H1 (cell line): ENCODE measurements around the gene LENG9. TPM values are rescaled to one million over a fixed set of nuclear protein-coding genes. Genes with fewer than 3 reads are reported as not detected.

Experiments
- CTCF ChIA-PET: fragments of 300-600 bp; sonication (Branson Sonifier 250); formaldehyde crosslinking; loops from one replicate; lab custom pipeline; 2021; ENCODE audit not compliant: partially characterized antibody; lab: Charles Lee
- POLR2A ChIA-PET: fragments of 300-600 bp; sonication (Branson Sonifier 250); formaldehyde crosslinking; loops from one replicate; lab custom pipeline; 2021; ENCODE audit warnings: inconsistent platforms; ENCODE audit not compliant: partially characterized antibody; lab: Charles Lee
- DNase-seq, 2 experiments: peaks; one replicate each; pipeline versions ENCODE4 v3.0.0 to v3.0.0-alpha.2; 2010 to 2022; ENCODE audit warnings: low spot score in 2 of 2, low read depth in 1 of 2, mixed read lengths in 1 of 2
- FAIRE-seq: peaks from 2 replicates; lab custom pipeline; 2011; peaks lifted over from hg19 to GRCh38; lab: Jason Lieb, UNC
- H2AFZ ChIP-seq: 2 replicates; pipeline ENCODE4 v1.8.1; 2012; ENCODE audit warnings: low read length, inconsistent platforms
- H2AK5ac ChIP-seq: 2 replicates; pipeline ENCODE4 v1.6.1; 2013; ENCODE audit warnings: low read depth, low read length
- H2BK120ac ChIP-seq: replicated peaks from 2 replicates; pipeline ENCODE3; 2013; ENCODE audit warnings: low read depth, low read length, inconsistent platforms
- H2BK12ac ChIP-seq: 2 replicates; pipeline ENCODE4 v1.6.1; 2013; ENCODE audit warnings: low read depth, low read length
- H2BK15ac ChIP-seq: 2 replicates; pipeline ENCODE4 v1.6.1; 2013; ENCODE audit warnings: low read length
- H2BK20ac ChIP-seq: 2 replicates; pipeline ENCODE4 v1.6.1; 2013; ENCODE audit warnings: low read length
- H2BK5ac ChIP-seq: 2 replicates; pipeline ENCODE4 v1.6.1; 2013; ENCODE audit warnings: low read depth, low read length
- H3K14ac ChIP-seq: 2 replicates; pipeline ENCODE4 v1.6.1; 2013; ENCODE audit warnings: inconsistent platforms; ENCODE audit not compliant: insufficient read length
- H3K18ac ChIP-seq: 2 replicates; pipeline ENCODE4 v1.6.1; 2013; ENCODE audit warnings: low read length; ENCODE audit errors: extremely low read depth
- H3K23ac ChIP-seq: 2 replicates; pipeline ENCODE4 v1.6.1; 2013; ENCODE audit warnings: inconsistent platforms; ENCODE audit not compliant: insufficient read length
- H3K23me2 ChIP-seq: 2 replicates; pipeline ENCODE4 v1.6.1; 2013; ENCODE audit warnings: low read depth, low read length
- H3K27ac ChIP-seq: 2 replicates; pipeline ENCODE4 v1.6.1; 2011; ENCODE audit warnings: low read depth, low read length, inconsistent platforms
- H3K27me3 ChIP-seq, 4 experiments: replicated peaks in 1 of 4; 1 replicate in 1 of 4; 2 replicates in 3 of 4; pipeline versions ENCODE4 v1.6.1 to v1.8.1; 2011 to 2013; ENCODE audit warnings: low read length in 3 of 4, mild to moderate bottlenecking in 3 of 4, inconsistent platforms in 2 of 4, mixed read lengths in 2 of 4, moderate library complexity in 1 of 4; ENCODE audit not compliant: control insufficient read depth in 3 of 4, insufficient read depth in 3 of 4; ENCODE audit errors: extremely low read depth in 1 of 4
- H3K36me3 ChIP-seq, 4 experiments: 2 replicates each; pipeline versions ENCODE4 v1.6.1 to v1.8.1; 2011 to 2013; ENCODE audit warnings: mild to moderate bottlenecking in 4 of 4, low read length in 3 of 4, moderate library complexity in 2 of 4, control low read depth in 1 of 4, inconsistent platforms in 1 of 4; ENCODE audit not compliant: insufficient read depth in 4 of 4, control insufficient read depth in 2 of 4
- H3K4ac ChIP-seq: replicated peaks from 2 replicates; pipeline ENCODE3; 2013; ENCODE audit warnings: low read length, low read depth, mixed read lengths, inconsistent platforms; ENCODE audit not compliant: insufficient read length
- H3K4me1 ChIP-seq, 4 experiments: replicated peaks in 1 of 4; 1 replicate in 1 of 4; 2 replicates in 3 of 4; pipeline versions ENCODE4 v1.6.1 to v1.8.1; 2011 to 2013; ENCODE audit warnings: low read length in 3 of 4, inconsistent platforms in 2 of 4, mixed read lengths in 1 of 4; ENCODE audit not compliant: insufficient read depth in 4 of 4, control insufficient read depth in 3 of 4
- H3K4me2 ChIP-seq, 2 experiments: 2 replicates each; pipeline versions ENCODE4 v1.6.1 to v1.8.1; 2011 to 2013; ENCODE audit warnings: low read depth in 2 of 2, low read length in 2 of 2, control low read depth in 1 of 2, inconsistent platforms in 1 of 2, mild to moderate bottlenecking in 1 of 2; ENCODE audit not compliant: insufficient read depth in 1 of 2
- H3K4me3 ChIP-seq, 4 experiments: fragments of 200-600, 300-600 bp in 1 of 4; sonication (generic), shearing (Covaris generic), sonication (Bioruptor Twin) in 1 of 4; 2 replicates each; pipeline versions ENCODE4 v1.5.1 to v1.8.1; 2011 to 2016; ENCODE audit warnings: low read length in 4 of 4, low read depth in 3 of 4, control low read depth in 2 of 4, inconsistent platforms in 2 of 4, mild to moderate bottlenecking in 2 of 4, mixed read lengths in 1 of 4, moderate library complexity in 1 of 4; ENCODE audit not compliant: insufficient read depth in 2 of 4; ENCODE audit errors: extremely low read depth in 1 of 4
- H3K56ac ChIP-seq: replicated peaks from 2 replicates; pipeline ENCODE3; 2013; ENCODE audit warnings: low read depth, mild to moderate bottlenecking, mixed read lengths, low read length, inconsistent platforms; ENCODE audit not compliant: insufficient read length
- H3K79me1 ChIP-seq: 2 replicates; pipeline ENCODE4 v1.6.1; 2013; ENCODE audit warnings: low read depth, low read length, control low read depth
- H3K79me2 ChIP-seq, 2 experiments: 2 replicates each; pipeline versions ENCODE4 v1.6.1 to v1.8.1; 2012 to 2013; ENCODE audit warnings: low read length in 2 of 2, mild to moderate bottlenecking in 2 of 2, inconsistent platforms in 1 of 2; ENCODE audit not compliant: insufficient read depth in 2 of 2, control insufficient read depth in 1 of 2
- H3K9ac ChIP-seq, 4 experiments: replicated peaks in 1 of 4; 1 replicate in 1 of 4; 2 replicates in 3 of 4; pipeline versions ENCODE4 v1.6.1 to v1.8.1; 2011 to 2013; ENCODE audit warnings: low read depth in 3 of 4, low read length in 3 of 4, control low read depth in 2 of 4, mild to moderate bottlenecking in 2 of 4, moderate library complexity in 2 of 4, inconsistent platforms in 1 of 4; ENCODE audit errors: extremely low read depth in 1 of 4
- H3K9me3 ChIP-seq, 2 experiments: 2 replicates each; pipeline versions ENCODE4 v1.6.1 to v1.8.1; 2012 to 2013; ENCODE audit warnings: mild to moderate bottlenecking in 2 of 2, moderate library complexity in 2 of 2, control low read depth in 1 of 2, inconsistent platforms in 1 of 2, low read depth in 1 of 2, low read length in 1 of 2, mixed read lengths in 1 of 2; ENCODE audit not compliant: insufficient read depth in 2 of 2
- H4K20me1 ChIP-seq, 2 experiments: replicated peaks in 1 of 2; 2 replicates each; pipeline versions ENCODE3 to v1.8.1; 2011 to 2013; ENCODE audit warnings: inconsistent platforms in 2 of 2, low read length in 2 of 2, mild to moderate bottlenecking in 1 of 2; ENCODE audit not compliant: insufficient read depth in 2 of 2, control insufficient read depth in 1 of 2
- H4K5ac ChIP-seq: 2 replicates; pipeline ENCODE4 v1.6.1; 2013; ENCODE audit warnings: low read length, low read depth, mixed read lengths, inconsistent platforms; ENCODE audit not compliant: insufficient read length
- H4K8ac ChIP-seq: 2 replicates; pipeline ENCODE4 v1.8.0; 2013; ENCODE audit warnings: mild to moderate bottlenecking, moderate library complexity, low read length, inconsistent platforms; ENCODE audit not compliant: insufficient read depth; ENCODE audit errors: extremely low read depth
- H4K91ac ChIP-seq: replicated peaks from 2 replicates; pipeline ENCODE3; 2013; ENCODE audit warnings: low read length, mixed read lengths, inconsistent platforms; ENCODE audit not compliant: insufficient read length
- BRCA1 ChIP-seq: IDR thresholded peaks from 2 replicates; pipeline ENCODE4 v1.6.1; 2012; ENCODE audit warnings: low read depth, low read length, improper control_type of control experiment
- RBBP5 ChIP-seq: IDR thresholded peaks from 2 replicates; pipeline ENCODE4 v1.7.1; 2012; ENCODE audit warnings: low read depth, mild to moderate bottlenecking, inconsistent platforms, low read length, moderate library complexity, borderline replicate concordance
- WGBS, 2 experiments: shearing (Covaris generic) in 1 of 2; methylation state at CpG; one replicate each; pipeline versions ENCODE4 v1.1.6 to v1.1.7; 2013 to 2015; ENCODE audit warnings: low lambda C conversion rate in 2 of 2, mixed read lengths in 2 of 2, inconsistent platforms in 1 of 2, low coverage in 1 of 2, missing lambda C conversion rate in 1 of 2; ENCODE audit not compliant: insufficient replicate concordance in 2 of 2, insufficient coverage in 1 of 2, insufficient read length in 1 of 2; ENCODE audit errors: extremely low coverage in 1 of 2, missing lambda C conversion rate in 1 of 2; 5-methylcytosine and 5-hydroxymethylcytosine counted together
- polyA plus RNA-seq, 7 experiments: library from polyadenylated mRNA; depleted of rRNA in 3 of 7; stranded (reverse) in 5 of 7; unstranded in 2 of 7; fragments of >200 nt in 5 of 7; fragments of 200-250 nt in 2 of 7; gene quantifications; 1 replicate in 5 of 7; 2 replicates in 1 of 7; 4 replicates in 1 of 7; pipeline versions ENCODE4 v1.2.1 to v1.2.3, GENCODE V29; 2011 to 2013; ENCODE audit warnings: missing spikeins in 2 of 7, mixed read lengths in 2 of 7
- total RNA-seq: library from RNA; stranded (reverse); fragmentation: NEBNext Ultra II Directional; extraction: Animal tissue kit (Norgen Biotek cat#: 25700); gene quantifications from 2 replicates; pipeline ENCODE4 v1.2.1, GENCODE V29; 2021

LENG9 gene
- total and polyA plus RNA-seq, 2 of the 8 experiments (the other 6 are each of a cell fraction or from before 2014, with no cell fraction given) = 1.6 to 3.9 TPM

GRCh38 chr19:54414156-54414555 is 49.4 kb downstream of the LENG9 start:
- Histone ChIP-seq H3K56ac (no peak overlapping the region), H2BK20ac (no peak overlapping the region), H3K23me2 (peaks cover 26% of the 10 kb centered on the region), H2BK5ac (no peak overlapping the region), H4K8ac (no peak overlapping the region), H3K9ac (no peak overlapping the region), H3K4me1 (peaks cover 4 to 26% (median 18%) of the 10 kb centered on the region in 4 experiments), H3K4ac (no peak overlapping the region), H3K79me1 (peaks cover 11% of the 10 kb centered on the region; the same call in 1 of the 2 replicates), H3K79me2 (peaks cover 7 to 8% of the 10 kb centered on the region in 2 experiments; a peak in 2 of 4 replicates), H3K4me2 (no peak overlapping the region; a peak in 1 of 4 replicates), H4K91ac (no peak overlapping the region), H2AFZ (no peak overlapping the region), H3K14ac (no peak overlapping the region), H4K5ac (no peak overlapping the region), H4K20me1 (peaks cover 0 to 7% of the 10 kb centered on the region in 2 experiments), H3K27me3 (peaks cover 6 to 25% (median 21%) of the 10 kb centered on the region in 4 experiments), H3K4me3 (no peak overlapping the region), H2BK120ac (no peak overlapping the region), H2AK5ac (0 out of 2 replicates have a peak overlapping the region, but pooled peaks have one; percentile 59), H2BK12ac (peak overlapping the region; percentile 71; the same call in 1 of the 2 replicates), H2BK15ac (no peak overlapping the region), H3K23ac (no peak overlapping the region), H3K36me3 (peaks cover 0 to 7% (median 0%) of the 10 kb centered on the region in 4 experiments; a peak in 3 of 8 replicates), H3K9me3 (peaks cover 0 to 6% of the 10 kb centered on the region in 2 experiments; a peak in 1 of 4 replicates), H3K18ac (no peak overlapping the region), H3K27ac (no peak overlapping the region)
- DNase-seq = no peak
- ChIA-PET CTCF (interaction anchor here (2.7 kb wide), 1 partner anchor 14 kb away, joined by 39 read pairs; no protein-coding TSS in a partner anchor), POLR2A (no interaction called here)
- no peak for TF ChIP-seq RBBP5
- no peak for TF ChIP-seq BRCA1
- WGBS, 2 experiments = 92% methylated on average over 4 of the region's 4 CpGs; no CpG with 5 or more reads in 1 of the 2 experiments
- FAIRE-seq = no peak
